ENCODE results near the gene EIF2AK3. TPM values are rescaled to one million over a fixed set of nuclear protein-coding genes. Genes with fewer than 3 reads are reported as not detected.
"Not testable (repeated sequence)": the region's sequence is repeated elsewhere in the genome, so short reads cannot be mapped to it uniquely, and the experiment has no call there.

EIF2AK3 gene
- total and polyA plus RNA-seq, 2 experiments from 2014 or later: 7.5 to 15.5 TPM

DNA sequence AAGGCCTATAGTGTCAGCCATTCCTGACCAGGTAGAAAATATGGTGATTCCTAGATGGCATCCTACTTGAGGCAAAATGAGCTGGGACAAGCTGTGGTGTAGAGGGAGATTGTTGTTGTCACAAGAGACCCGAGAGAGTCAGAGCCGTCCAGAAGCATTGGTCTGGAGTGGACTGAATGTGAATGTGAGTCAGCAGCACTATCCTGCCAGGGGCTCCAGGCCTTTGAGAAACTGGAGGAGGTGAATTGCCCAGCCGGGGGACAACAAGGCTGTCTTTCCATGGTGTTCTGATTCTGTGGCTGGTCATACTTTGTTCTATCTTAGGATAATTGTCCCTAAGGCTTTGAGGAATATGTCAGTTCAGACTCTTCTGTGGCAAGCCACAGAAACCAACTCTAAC, 29.4 kb upstream of the EIF2AK3 start:
- peaks cover 56% of the 10 kb centered on the region for H3F3A ChIP-seq (ENCODE audit: insufficient read depth)
- no peak for TF ChIP-seq EZH2 (IDR thresholded peaks at IDR 0.05; ENCODE audit: insufficient read depth, poor library complexity, severe bottlenecking)
- TF ChIP-seq EZH2phosphoT487 (IDR thresholded peaks at IDR 0.05; ENCODE audit: insufficient read depth, low read depth): no peak
- peak; percentile 82 for DNase-seq
- no peaks in the 10 kb centered on the region for H3K79me2 ChIP-seq (ENCODE audit: insufficient read depth)
- no peak overlapping the region for H3K4me3 ChIP-seq
- H3K9ac ChIP-seq: peak overlapping the region; percentile 16; the same call in 1 of the 2 replicates
- no peaks in the 10 kb centered on the region for H3K27me3 ChIP-seq (replicated peaks; ENCODE audit: insufficient read depth)
- H3K27ac ChIP-seq: peak overlapping the region; percentile 65
- no peaks in the 10 kb centered on the region for H3K9me2 ChIP-seq (ENCODE audit: insufficient read depth)
- no peaks in the 10 kb centered on the region for H3K36me3 ChIP-seq (ENCODE audit: low read depth)
- peak overlapping the region; percentile 54; the same call in 1 of the 2 replicates for H2AFZ ChIP-seq
- peak overlapping the region; percentile 44 for H3K4me2 ChIP-seq (ENCODE audit: unreplicated experiment)
- no peaks in the 10 kb centered on the region for H4K20me1 ChIP-seq (ENCODE audit: insufficient read depth)
- WGBS, 2 experiments (ENCODE audit: low coverage in 1 of 2, low lambda C conversion rate in 2 of 2, missing lambda C conversion rate in 2 of 2): 16 to 18% methylated on average over 3 of the region's 3 CpGs
- H3K4me1 ChIP-seq (ENCODE audit: insufficient read depth): peaks cover 42% of the 10 kb centered on the region
- in situ Hi-C loops (cut with MboI): no loop called here
- no peaks in the 10 kb centered on the region for H3K9me3 ChIP-seq (ENCODE audit: low read depth)

DNA sequence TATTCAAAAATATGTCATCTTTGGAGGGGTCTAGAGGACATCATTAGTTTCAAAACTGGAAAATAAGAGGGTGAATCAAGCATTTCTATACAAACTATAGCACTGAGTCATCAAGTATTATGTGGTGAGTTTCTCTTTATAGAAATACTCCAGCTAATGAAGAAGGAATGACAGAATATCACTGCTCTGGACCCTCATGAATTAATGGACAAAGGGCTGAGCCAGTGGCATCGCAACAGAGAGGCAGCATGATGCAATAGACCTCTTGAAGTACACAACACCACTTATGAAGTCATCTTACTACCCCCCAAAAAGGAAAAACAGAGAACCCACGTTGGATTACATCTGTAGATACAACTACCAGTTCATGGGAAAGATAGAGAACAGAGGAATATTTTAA, 27.4 kb upstream of the EIF2AK3 start:
- 22 to 32% methylated on average over 2 of the region's 2 CpGs for WGBS, 2 experiments (ENCODE audit: low coverage in 1 of 2, low lambda C conversion rate in 2 of 2, missing lambda C conversion rate in 2 of 2)
- Histone ChIP-seq H3K9ac (no peak overlapping the region), H3K36me3 (ENCODE audit: low read depth) (no peaks in the 10 kb centered on the region), H3K9me3 (ENCODE audit: low read depth) (no peaks in the 10 kb centered on the region), H4K20me1 (ENCODE audit: insufficient read depth) (no peaks in the 10 kb centered on the region), H3F3A (ENCODE audit: insufficient read depth) (peaks cover 50% of the 10 kb centered on the region), H3K4me1 (ENCODE audit: insufficient read depth) (peaks cover 37% of the 10 kb centered on the region), H3K27ac (no peak overlapping the region), H3K4me2 (ENCODE audit: unreplicated experiment) (no peak overlapping the region), H3K79me2 (ENCODE audit: insufficient read depth) (no peaks in the 10 kb centered on the region), H3K27me3 (replicated peaks; ENCODE audit: insufficient read depth) (no peaks in the 10 kb centered on the region; the same call in 1 of the 2 replicates), H3K9me2 (ENCODE audit: insufficient read depth) (no peaks in the 10 kb centered on the region), H3K4me3 (no peak overlapping the region), H2AFZ (no peak overlapping the region)
- peak; percentile 69 for DNase-seq
- TF ChIP-seq EZH2 (IDR thresholded peaks at IDR 0.05; ENCODE audit: insufficient read depth, poor library complexity, severe bottlenecking) (no peak), EZH2phosphoT487 (IDR thresholded peaks at IDR 0.05; ENCODE audit: insufficient read depth, low read depth) (no peak)
- in situ Hi-C loops (cut with MboI): no loop called here

DNA sequence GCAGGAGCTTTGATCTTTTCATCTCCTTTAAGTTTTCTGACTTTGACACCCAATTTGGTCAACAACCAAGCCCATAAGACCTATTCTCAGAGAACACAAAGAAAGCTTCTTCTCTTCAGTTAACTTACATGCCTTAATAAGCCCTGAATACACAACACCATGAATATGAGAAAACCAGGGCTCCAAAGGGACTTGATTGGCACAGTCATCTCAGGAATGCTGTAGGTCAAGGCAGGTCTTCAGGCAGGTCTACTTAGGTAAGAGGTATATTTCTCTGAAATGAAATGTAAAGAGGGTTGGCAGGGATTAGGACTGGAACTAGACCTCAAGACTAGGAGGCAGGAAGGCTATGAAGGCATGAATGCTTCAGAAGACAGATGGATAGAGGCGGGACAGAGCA, 24.4 kb upstream of the EIF2AK3 start:
- Histone ChIP-seq H4K20me1 (ENCODE audit: insufficient read depth) (no peaks in the 10 kb centered on the region), H2AFZ (no peak overlapping the region), H3K27me3 (replicated peaks; ENCODE audit: insufficient read depth) (peaks cover 6% of the 10 kb centered on the region; the same call in 1 of the 2 replicates), H3F3A (ENCODE audit: insufficient read depth) (peaks cover 22% of the 10 kb centered on the region), H3K4me2 (ENCODE audit: unreplicated experiment) (no peak overlapping the region), H3K9me2 (ENCODE audit: insufficient read depth) (no peaks in the 10 kb centered on the region), H3K4me1 (ENCODE audit: insufficient read depth) (peaks cover 6% of the 10 kb centered on the region), H3K9me3 (ENCODE audit: low read depth) (no peaks in the 10 kb centered on the region), H3K36me3 (ENCODE audit: low read depth) (no peaks in the 10 kb centered on the region), H3K79me2 (ENCODE audit: insufficient read depth) (no peaks in the 10 kb centered on the region), H3K27ac (no peak overlapping the region), H3K9ac (no peak overlapping the region), H3K4me3 (no peak overlapping the region)
- TF ChIP-seq EZH2phosphoT487 (IDR thresholded peaks at IDR 0.05; ENCODE audit: insufficient read depth, low read depth) (no peak), EZH2 (IDR thresholded peaks at IDR 0.05; ENCODE audit: insufficient read depth, poor library complexity, severe bottlenecking) (no peak)
- DNase-seq: no peak
- in situ Hi-C loops (cut with MboI): no loop called here
- WGBS, 2 experiments (ENCODE audit: low coverage in 1 of 2, low lambda C conversion rate in 2 of 2, missing lambda C conversion rate in 2 of 2): 81 to 88% methylated on average over 1 of the region's 1 CpG

DNA sequence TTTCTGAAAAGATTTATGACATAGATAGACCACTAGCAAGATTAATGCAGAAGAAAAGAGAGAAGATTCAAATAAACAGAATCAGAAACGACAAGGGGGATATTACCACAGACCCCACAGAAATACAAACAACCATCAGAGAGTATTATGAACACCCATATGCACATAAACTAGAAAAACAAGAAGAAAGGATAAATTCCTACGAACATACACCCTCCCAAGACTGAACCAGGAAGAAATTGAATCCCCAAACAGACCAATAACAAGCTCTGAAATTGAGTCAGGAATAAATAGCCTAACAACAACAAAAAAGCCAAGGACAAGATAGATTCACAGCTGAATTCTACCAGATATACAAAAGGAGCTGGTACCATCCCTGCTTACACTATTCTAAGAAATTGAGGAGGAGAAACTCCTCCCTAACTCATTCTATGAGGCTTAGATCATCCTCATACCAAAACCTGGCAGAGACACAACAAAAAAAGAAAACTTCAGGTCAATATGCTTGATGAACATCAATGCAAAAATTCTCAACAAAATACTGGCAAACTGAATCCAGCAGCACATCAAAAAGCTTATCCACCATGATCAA, 18.1 kb upstream of the EIF2AK3 start:
- H2AFZ ChIP-seq; in situ Hi-C loops (cut with MboI); H3K4me3 ChIP-seq; H3K4me1 ChIP-seq (ENCODE audit: insufficient read depth); H3F3A ChIP-seq (ENCODE audit: insufficient read depth); H3K9ac ChIP-seq; H3K9me2 ChIP-seq (ENCODE audit: insufficient read depth); H3K79me2 ChIP-seq (ENCODE audit: insufficient read depth); H4K20me1 ChIP-seq (ENCODE audit: insufficient read depth); H3K27ac ChIP-seq; H3K4me2 ChIP-seq (ENCODE audit: unreplicated experiment); H3K36me3 ChIP-seq (ENCODE audit: low read depth); DNase-seq; H3K9me3 ChIP-seq (ENCODE audit: low read depth): not testable (repeated sequence)
- peaks cover 37% of the 10 kb centered on the region for H3K27me3 ChIP-seq (replicated peaks; ENCODE audit: insufficient read depth)
- 66 to 68% methylated on average over 2 of the region's 2 CpGs for WGBS, 2 experiments (ENCODE audit: low coverage in 1 of 2, low lambda C conversion rate in 2 of 2, missing lambda C conversion rate in 2 of 2)

DNA sequence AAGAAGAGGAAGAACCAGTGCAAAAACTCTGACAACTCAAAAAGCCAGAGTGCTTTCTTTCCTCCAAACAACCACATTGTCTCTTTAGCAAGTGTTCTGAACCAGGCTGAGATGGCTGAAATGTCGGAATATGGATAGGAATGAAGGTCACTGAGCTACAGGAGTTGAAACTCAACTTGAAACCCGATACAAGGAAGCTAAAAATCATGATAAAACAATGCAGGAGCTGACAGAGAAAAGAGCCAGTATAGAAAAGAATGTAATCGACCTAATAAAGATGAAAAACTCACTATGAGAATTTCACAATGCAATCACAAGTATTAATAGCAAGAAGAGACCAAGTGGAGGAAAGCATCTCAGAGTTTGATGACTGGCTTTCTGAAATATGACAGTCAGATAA, 15.0 kb upstream of the EIF2AK3 start:
- H3K4me2 ChIP-seq (ENCODE audit: unreplicated experiment): no peak overlapping the region
- WGBS, 2 experiments (ENCODE audit: low coverage in 1 of 2, low lambda C conversion rate in 2 of 2, missing lambda C conversion rate in 2 of 2): 50 to 57% methylated on average over 3 of the region's 3 CpGs
- no peak for DNase-seq

More for the DNA sequence above, 15.0 kb upstream of the EIF2AK3 start:
- in situ Hi-C loops (cut with MboI): no loop called here
- Histone ChIP-seq H2AFZ (no peak overlapping the region), H3F3A (ENCODE audit: insufficient read depth) (peaks cover 12% of the 10 kb centered on the region; the same call in 1 of the 2 replicates), H3K27me3 (replicated peaks; ENCODE audit: insufficient read depth) (peaks cover 55% of the 10 kb centered on the region), H3K4me3 (no peak overlapping the region), H3K4me1 (ENCODE audit: insufficient read depth) (peaks cover 9% of the 10 kb centered on the region), H3K9ac (no peak overlapping the region), H3K79me2 (ENCODE audit: insufficient read depth) (no peaks in the 10 kb centered on the region), H4K20me1 (ENCODE audit: insufficient read depth) (no peaks in the 10 kb centered on the region), H3K36me3 (ENCODE audit: low read depth) (no peaks in the 10 kb centered on the region), H3K9me2 (ENCODE audit: insufficient read depth) (no peaks in the 10 kb centered on the region), H3K9me3 (ENCODE audit: low read depth) (no peaks in the 10 kb centered on the region), H3K27ac (no peak overlapping the region)
- no peak for TF ChIP-seq EZH2phosphoT487 (IDR thresholded peaks at IDR 0.05; ENCODE audit: insufficient read depth, low read depth)
- TF ChIP-seq EZH2 (IDR thresholded peaks at IDR 0.05; ENCODE audit: insufficient read depth, poor library complexity, severe bottlenecking): no peak

Measured in GM23248 (cell line).